ENCODE results near the gene SOX3. TPM values are rescaled to one million over a fixed set of nuclear protein-coding genes. Genes with fewer than 3 reads are reported as not detected.

SOX3 gene
- total RNA-seq, 1 experiment from 2014 or later = not detected

- POLR2A ChIA-PET = no interaction called here
- no peaks in the 10 kb centered on the region for H3K9me3 ChIP-seq (ENCODE audit: control insufficient read depth in 1 of 2, insufficient read depth in 1 of 2, low read depth in 1 of 2, low read length in 2 of 2)
- TF ChIP-seq ZNF274 (IDR thresholded peaks at IDR 0.05; ENCODE audit: low read depth, low read length) (no peak), CBX3 (IDR thresholded peaks at IDR 0.05; ENCODE audit: low read depth) (no peak), ELF1 (IDR thresholded peaks at IDR 0.05; ENCODE audit: borderline replicate concordance, low read depth) (no peak), TCF7L2 (IDR thresholded peaks at IDR 0.05; ENCODE audit: borderline replicate concordance, extremely low read depth, insufficient read depth, insufficient read length) (no peak), CEBPB (IDR thresholded peaks at IDR 0.05; ENCODE audit: low read depth) (no peak), MAX (IDR thresholded peaks at IDR 0.05) (no peak), ATF3 (IDR thresholded peaks at IDR 0.05) (no peak), EZH2phosphoT487 (IDR thresholded peaks at IDR 0.05; ENCODE audit: borderline replicate concordance) (no peak), CTCF (IDR thresholded peaks at IDR 0.05 in 2 of 3, conservative IDR thresholded peaks at IDR 0.05 in 1 of 3; ENCODE audit: borderline replicate concordance in 1 of 3, insufficient read depth in 1 of 3, low read depth in 2 of 3, low read length in 2 of 3) (no peak), EGR1 (IDR thresholded peaks at IDR 0.05; ENCODE audit: low read depth) (no peak), POLR2AphosphoS5 (IDR thresholded peaks at IDR 0.05; ENCODE audit: low read depth, low read length) (no peak), YY1 (IDR thresholded peaks at IDR 0.05; ENCODE audit: extremely low read depth, insufficient replicate concordance, low read depth, low read length) (no peak)
- CTCF ChIA-PET = no interaction called here
- ATAC-seq (no peak), DNase-seq (ENCODE audit: low read depth, low spot score) (no peak)
- H2AFZ ChIP-seq (ENCODE audit: low read depth, low read length, poor library complexity, severe bottlenecking) = no peak overlapping the region
- no peak overlapping the region for H3K27ac ChIP-seq (ENCODE audit: low read depth, low read length)
- no peaks in the 10 kb centered on the region for H3K36me3 ChIP-seq (ENCODE audit: control insufficient read depth in 1 of 2, insufficient read depth in 2 of 2, low read length in 2 of 2)
- H3K79me2 ChIP-seq (ENCODE audit: insufficient read depth, low read length) = no peaks in the 10 kb centered on the region
- no peak overlapping the region for H3K9ac ChIP-seq (ENCODE audit: low read length)
- intact Hi-C loops (cut with micrococcal nuclease) = no loop called here
- H3K4me1 ChIP-seq (ENCODE audit: control insufficient read depth in 1 of 2, insufficient read depth in 2 of 2, low read length in 2 of 2) = no peaks in the 10 kb centered on the region
- no peak overlapping the region for H3K4me3 ChIP-seq (replicated peaks in 1 of 2; ENCODE audit: low read depth in 1 of 2, low read length in 2 of 2)
- RAD21 ChIA-PET (ENCODE audit: low non-redundant PET in 1 of 2, low total read pairs in 2 of 2, uncharacterized antibody in 2 of 2, unreplicated experiment in 2 of 2) = no interaction called here
- no TSS peak for BruUV-seq (replicated peaks)
- no peak overlapping the region for H3K4me2 ChIP-seq (ENCODE audit: low read length)
- no peaks in the 10 kb centered on the region for H3K27me3 ChIP-seq (ENCODE audit: insufficient read depth, low read length)
- H3K9me2 ChIP-seq (ENCODE audit: insufficient read depth) = no peaks in the 10 kb centered on the region
- no peaks in the 10 kb centered on the region for H4K20me1 ChIP-seq (ENCODE audit: insufficient read depth)
These were observed 1.6 kb downstream of the SOX3 start for GRCh38 chrX:140503238-140503601.
